SU-DHL-6 (cell line): ENCODE measurements around the gene CD99L2.

Experiments
- H2AFZ ChIP-seq: fragments of 200-600 bp; sonication (generic); 2 replicates; pipeline ENCODE4 v1.6.1; 2014; ENCODE audit warnings: low read depth, mild to moderate bottlenecking, moderate library complexity, mixed read lengths, antibody characterized with exemption, low read length; ENCODE audit not compliant: severe bottlenecking
- H3F3A ChIP-seq: fragments of 200-600 bp; shearing (Covaris generic); 2 replicates; pipeline ENCODE4 v1.6.0; 2016; ENCODE audit warnings: antibody characterized with exemption, mild to moderate bottlenecking; ENCODE audit not compliant: insufficient read depth
- H3K27ac ChIP-seq: fragments of 200-600 bp; sonication (generic); 2 replicates; pipeline ENCODE4 v1.5.1; 2016; ENCODE audit warnings: low read depth, mild to moderate bottlenecking, low read length, moderate library complexity, mixed read lengths
- H3K27me3 ChIP-seq: fragments of 200-600 bp; sonication (generic), shearing (Covaris generic); 2 replicates; pipeline ENCODE4 v1.6.0; 2014; ENCODE audit warnings: mild to moderate bottlenecking, low read length
- H3K36me3 ChIP-seq: fragments of 200-600 bp; sonication (generic); 2 replicates; pipeline ENCODE4 v1.6.1; 2014; ENCODE audit warnings: mild to moderate bottlenecking, low read length, mixed read lengths
- H3K4me2 ChIP-seq: fragments of 300-600, 200-600 bp; shearing (Covaris generic), sonication (generic); 2 replicates; pipeline ENCODE4 v1.6.0; 2014; ENCODE audit warnings: low read length, low read depth, mild to moderate bottlenecking; ENCODE audit not compliant: poor library complexity, severe bottlenecking
- H3K4me3 ChIP-seq: fragments of 200-600 bp; sonication (generic); 2 replicates; pipeline ENCODE4 v1.5.1; 2014; ENCODE audit warnings: antibody characterized with exemption, low read length, mild to moderate bottlenecking, mixed read lengths; ENCODE audit not compliant: insufficient read depth, poor library complexity, severe bottlenecking
- H3K79me2 ChIP-seq: fragments of 200-600 bp; sonication (generic); 2 replicates; pipeline ENCODE4 v1.6.1; 2014; ENCODE audit warnings: mild to moderate bottlenecking, low read length, moderate library complexity; ENCODE audit not compliant: insufficient read depth
- H3K9ac ChIP-seq: fragments of 200-600 bp; sonication (generic); 2 replicates; pipeline ENCODE4 v1.7.0; 2014; ENCODE audit warnings: mild to moderate bottlenecking, low read length
- H3K9me2 ChIP-seq: fragments of 200-600 bp; sonication (generic); replicated peaks from 2 replicates; pipeline ENCODE4 v1.6.1; 2014; ENCODE audit warnings: low read length; ENCODE audit not compliant: insufficient read depth
- H3K9me3 ChIP-seq: fragments of 200-600 bp; sonication (generic); 2 replicates; pipeline ENCODE4 v1.6.1; 2014; ENCODE audit warnings: low read length, mixed read lengths; ENCODE audit not compliant: insufficient read depth
- H4K20me1 ChIP-seq: fragments of 200-600 bp; sonication (generic); 2 replicates; pipeline ENCODE4 v1.6.1; 2014; ENCODE audit warnings: low read depth, mild to moderate bottlenecking, antibody characterized with exemption, low read length, moderate library complexity, mixed read lengths
- CTCF ChIP-seq: fragments of 200-600 bp; sonication (generic); IDR thresholded peaks from one replicate; pipeline ENCODE4 v1.5.1; 2017; ENCODE audit warnings: antibody characterized with exemption, mild to moderate bottlenecking, low read length, moderate library complexity; ENCODE audit not compliant: insufficient read depth, poor library complexity, severe bottlenecking
- EZH2phosphoT487 ChIP-seq: fragments of 200-600 bp; sonication (generic), shearing (Covaris generic); conservative IDR thresholded peaks from 2 replicates; pipeline ENCODE4 v1.6.1; 2018; ENCODE audit warnings: mild to moderate bottlenecking, antibody characterized with exemption, low read length, moderate library complexity, mixed read lengths

The CD99L2 gene

GRCh38 chrX:150753968-150754367 is 144.5 kb downstream of the CD99L2 start:
- no peaks in the 10 kb centered on the region for H3K79me2 ChIP-seq
- H3K36me3 ChIP-seq = no peaks in the 10 kb centered on the region
- H3K9me2 ChIP-seq = no peaks in the 10 kb centered on the region
- H3K4me3 ChIP-seq = no peak overlapping the region
- H3K27ac ChIP-seq = no peak overlapping the region
- no peak overlapping the region for H2AFZ ChIP-seq
- H3K9ac ChIP-seq = no peak overlapping the region
- no peak overlapping the region for H3K4me2 ChIP-seq
- no peaks in the 10 kb centered on the region for H4K20me1 ChIP-seq
- H3K9me3 ChIP-seq = no peaks in the 10 kb centered on the region
- no peaks in the 10 kb centered on the region for H3K27me3 ChIP-seq
- no peak for TF ChIP-seq CTCF
- TF ChIP-seq EZH2phosphoT487 = no peak
- H3F3A ChIP-seq = no peaks in the 10 kb centered on the region

GRCh38 chrX:150753357-150753756 is 145.1 kb downstream of the CD99L2 start:
- H2AFZ ChIP-seq = no peak overlapping the region
- TF ChIP-seq CTCF (no peak), EZH2phosphoT487 (no peak)
- no peaks in the 10 kb centered on the region for H3K9me2 ChIP-seq
- H3K4me2 ChIP-seq = no peak overlapping the region
- H3K36me3 ChIP-seq = no peaks in the 10 kb centered on the region
- H3K9me3 ChIP-seq = no peaks in the 10 kb centered on the region
- no peaks in the 10 kb centered on the region for H3F3A ChIP-seq
- H3K79me2 ChIP-seq = no peaks in the 10 kb centered on the region
- H3K27me3 ChIP-seq = no peaks in the 10 kb centered on the region
- H3K4me3 ChIP-seq = no peak overlapping the region
- H4K20me1 ChIP-seq = no peaks in the 10 kb centered on the region
- H3K9ac ChIP-seq = no peak overlapping the region
- no peak overlapping the region for H3K27ac ChIP-seq

GRCh38 chrX:150752124-150752523 is 146.3 kb downstream of the CD99L2 start:
- Histone ChIP-seq H3K79me2 (no peaks in the 10 kb centered on the region), H2AFZ (no peak overlapping the region), H3K27me3 (no peaks in the 10 kb centered on the region), H3K9me2 (no peaks in the 10 kb centered on the region), H4K20me1 (no peaks in the 10 kb centered on the region), H3K4me3 (no peak overlapping the region), H3K36me3 (no peaks in the 10 kb centered on the region), H3F3A (no peaks in the 10 kb centered on the region), H3K9ac (no peak overlapping the region), H3K9me3 (no peaks in the 10 kb centered on the region), H3K27ac (no peak overlapping the region), H3K4me2 (no peak overlapping the region)
- TF ChIP-seq EZH2phosphoT487 (no peak), CTCF (no peak)

GRCh38 chrX:150736475-150736874 is 162.0 kb downstream of the CD99L2 start:
- Histone ChIP-seq H3K36me3 (peaks cover 3% of the 10 kb centered on the region; the same call in 1 of the 2 replicates), H3K9me2 (no peaks in the 10 kb centered on the region), H3K4me2 (no peak overlapping the region)

More at GRCh38 chrX:150736475-150736874, 162.0 kb downstream of the CD99L2 start:
- no peaks in the 10 kb centered on the region for H3K9me3 ChIP-seq
- H3F3A ChIP-seq = no peaks in the 10 kb centered on the region
- no peaks in the 10 kb centered on the region for H3K27me3 ChIP-seq
- H3K9ac ChIP-seq = no peak overlapping the region
- H3K79me2 ChIP-seq = no peaks in the 10 kb centered on the region
- TF ChIP-seq EZH2phosphoT487 (no peak), CTCF (no peak)
- no peak overlapping the region for H2AFZ ChIP-seq
- no peaks in the 10 kb centered on the region for H4K20me1 ChIP-seq
- no peak overlapping the region for H3K4me3 ChIP-seq
- H3K27ac ChIP-seq = no peak overlapping the region
